Stimulated activated CD4-positive, alpha-beta T cell treated with anti-CD3 and anti-CD28 coated beads, Interleukin-4, amount 100 ng/mL, for 24 hours (primary cell): ENCODE results near the gene PCID2.
"Not testable (repeated sequence)": the region's sequence is repeated elsewhere in the genome, so short reads cannot be mapped to it uniquely, and the experiment has no call there.

Source experiments
- DNase-seq: peaks from one replicate; pipeline ENCODE4 v3.0.0-alpha.2; 2020

PCID2 gene

GRCh38 chr13:113162783-113163685 lies 45.4 kb downstream of the PCID2 start:
- no peak for DNase-seq

DNA sequence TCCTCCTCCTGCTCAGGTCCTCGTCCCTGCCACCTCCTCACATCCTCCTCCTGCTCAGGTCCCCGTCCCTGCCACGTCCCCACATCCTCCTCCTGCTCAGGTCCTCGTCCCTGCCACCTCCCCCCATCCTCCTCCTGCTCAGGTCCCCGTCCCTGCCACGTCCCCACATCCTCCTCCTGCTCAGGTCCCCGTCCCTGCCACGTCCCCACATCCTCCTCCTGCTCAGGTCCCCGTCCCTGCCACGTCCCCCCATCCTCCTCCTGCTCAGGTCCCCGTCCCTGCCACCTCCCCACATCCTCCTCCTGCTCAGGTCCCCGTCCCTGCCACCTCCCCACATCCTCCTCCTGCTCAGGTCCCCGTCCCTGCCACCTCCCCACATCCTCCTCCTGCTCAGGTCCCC lies 46.5 kb downstream of the PCID2 start:
- not testable (repeated sequence) for DNase-seq

DNA sequence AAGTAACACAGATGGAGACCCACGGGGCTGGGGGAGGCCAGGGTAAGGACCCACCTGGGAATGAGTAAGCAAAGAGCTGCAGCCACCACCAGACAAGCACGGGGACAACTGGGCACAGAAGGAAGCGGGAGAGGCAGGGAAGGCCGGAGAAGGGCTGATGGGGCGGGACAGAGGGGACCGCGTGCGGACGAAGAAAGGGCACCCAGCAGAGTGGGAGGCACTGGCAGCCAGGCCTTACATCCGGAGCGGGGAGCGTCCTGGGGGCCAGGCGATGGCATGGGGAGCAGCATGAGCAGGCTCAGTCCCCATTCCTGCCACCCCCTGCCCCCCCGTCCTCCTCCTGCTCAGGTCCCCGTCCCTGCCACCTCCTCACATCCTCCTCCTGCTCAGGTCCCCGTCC lies 47.0 kb downstream of the PCID2 start:
- DNase-seq = no peak

GRCh38 chr13:113160983-113161382 lies 47.5 kb downstream of the PCID2 start:
- DNase-seq = no peak

- DNase-seq = no peak
Observed at GRCh38 chr13:113159701-113160100, 48.8 kb downstream of the PCID2 start.

DNA sequence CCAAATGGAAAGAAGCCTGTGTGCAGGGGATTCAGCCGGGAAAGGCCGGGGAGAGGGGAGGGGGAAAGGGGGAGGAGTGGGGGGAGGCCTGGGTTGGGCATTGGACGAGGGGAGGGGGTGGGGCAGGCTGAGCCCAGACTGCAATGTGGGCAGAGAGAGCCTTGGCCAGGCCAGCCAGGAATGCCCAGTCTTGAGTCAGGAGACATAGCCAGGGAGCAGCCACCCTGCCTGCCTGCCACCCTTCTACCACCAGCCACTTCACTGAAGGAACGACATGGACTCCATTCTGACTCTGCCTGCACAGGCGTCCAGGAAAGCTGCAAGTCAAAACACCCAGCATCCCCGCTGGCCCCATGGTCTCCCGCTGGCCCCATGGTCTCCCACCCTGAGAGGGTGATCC lies 49.5 kb downstream of the PCID2 start:
- no peak for DNase-seq

- DNase-seq = no peak
Observed at GRCh38 chr13:113157929-113158747, 50.3 kb downstream of the PCID2 start, which contains the start of gene PROZ. Gene PROZ (plus strand): TSS chr13:113158648. CDS start chr13:113158661, 13 bp downstream.

DNA sequence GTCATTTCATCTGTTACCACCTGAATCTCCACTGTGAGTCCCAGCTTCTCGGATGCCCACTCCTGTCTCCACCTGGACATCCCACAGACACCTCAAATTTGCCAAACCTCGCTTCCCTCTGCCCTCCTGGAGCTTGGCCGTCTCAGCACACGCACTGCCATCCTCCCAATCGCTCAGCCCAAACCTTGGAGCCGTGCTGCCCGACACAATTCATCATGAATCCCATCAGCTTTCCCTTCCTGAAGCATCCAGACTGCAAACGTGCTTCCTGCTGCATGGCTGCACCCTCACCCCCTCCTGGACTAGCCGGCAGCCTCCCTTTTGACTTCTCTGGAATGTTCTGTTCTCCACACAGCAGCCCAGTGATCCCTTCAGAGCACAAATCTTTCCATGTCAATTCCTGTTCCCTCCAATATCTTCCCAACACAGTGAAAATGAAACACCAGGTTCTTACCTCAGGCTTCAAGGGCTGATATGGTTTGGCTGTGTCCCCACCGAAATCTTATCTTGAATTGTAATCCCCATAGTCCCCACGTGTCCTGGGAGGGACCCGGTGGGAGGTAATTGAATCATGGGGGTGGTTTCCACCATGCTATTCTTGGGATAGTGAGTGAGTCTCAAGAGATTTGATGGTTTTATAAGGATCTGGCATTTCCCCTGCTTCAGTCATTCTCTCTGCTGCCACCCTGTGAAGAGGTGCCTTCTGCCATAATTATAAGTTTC lies 51.1 kb downstream of the PCID2 start:
- no peak for DNase-seq

DNA sequence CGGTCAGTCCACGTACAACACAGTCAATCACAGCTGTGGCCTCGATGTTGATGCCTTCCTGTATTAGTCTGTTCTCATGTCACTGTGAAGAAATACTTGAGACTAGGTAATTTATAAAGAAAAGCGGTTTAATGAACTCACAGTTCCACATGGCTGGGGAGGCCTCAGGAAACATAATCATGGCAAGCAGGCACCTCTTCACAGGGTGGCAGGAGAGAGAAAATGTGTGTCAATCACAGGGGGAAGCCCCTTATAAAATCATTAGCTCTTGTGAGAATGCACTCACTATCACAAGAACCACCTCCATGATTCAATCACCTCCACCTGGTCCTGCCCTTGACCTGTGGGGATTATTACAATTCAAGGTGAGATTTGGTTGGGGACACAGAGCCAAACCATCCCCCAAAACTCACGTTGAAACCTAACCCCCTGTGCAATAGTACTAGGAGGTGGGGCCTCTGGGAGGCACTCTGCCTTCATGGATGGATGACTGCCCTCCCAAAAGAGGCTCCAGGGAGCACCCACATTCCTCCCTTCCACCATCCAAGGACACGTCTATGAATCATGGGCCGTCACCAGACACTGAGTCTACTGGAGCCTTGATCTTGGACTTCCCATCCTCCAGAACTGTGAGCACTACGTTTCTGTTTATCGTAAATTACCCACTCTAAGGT lies 52.4 kb downstream of the PCID2 start:
- no peak for DNase-seq

- no peak for DNase-seq
Observed at GRCh38 chr13:113155201-113155600, 53.3 kb downstream of the PCID2 start.

DNA sequence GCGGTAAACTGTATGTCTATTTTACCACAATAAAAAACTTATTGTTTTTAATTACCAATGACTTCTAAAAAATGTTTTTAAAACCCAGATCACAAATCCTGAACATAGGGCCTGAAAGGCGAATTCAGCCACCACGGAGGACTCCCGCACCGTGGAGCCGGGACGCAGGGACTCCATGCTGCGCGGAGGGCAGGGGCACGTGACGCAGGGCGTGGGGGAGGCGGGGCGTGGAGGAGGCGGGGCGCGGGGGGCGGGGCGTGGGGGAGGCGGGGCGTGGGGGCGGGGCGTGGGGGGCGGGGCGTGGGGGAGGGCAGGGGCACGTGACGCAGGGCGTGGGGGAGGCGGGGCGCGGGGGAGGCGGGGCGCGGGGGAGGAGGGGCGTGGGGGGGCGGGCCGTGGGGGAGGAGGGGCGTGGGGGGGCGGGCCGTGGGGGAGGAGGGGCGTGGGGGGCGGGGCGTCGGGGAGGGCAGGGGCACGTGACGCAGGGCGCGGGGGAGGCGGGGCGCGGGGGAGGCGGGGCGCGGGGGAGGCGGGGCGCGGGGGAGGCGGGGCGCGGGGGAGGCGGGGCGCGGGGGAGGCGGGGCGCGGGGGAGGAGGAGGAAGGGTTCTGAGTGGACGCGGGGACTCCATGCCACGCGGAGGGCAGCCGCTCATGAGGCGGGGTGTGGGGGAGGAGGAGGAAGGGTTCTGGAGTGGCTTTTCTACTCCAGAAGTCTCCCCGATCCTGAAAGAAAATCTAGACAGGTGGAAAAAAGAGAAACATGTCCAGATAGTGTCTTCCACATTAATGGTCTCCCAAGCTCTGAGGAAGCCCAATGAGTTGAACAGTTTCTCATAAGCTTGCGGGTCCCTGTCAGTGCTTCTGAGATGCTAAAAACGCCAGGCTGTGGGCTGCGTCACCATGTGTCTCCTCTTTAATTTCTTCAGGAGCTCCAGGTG lies 54.4 kb downstream of the PCID2 start:
- peak; percentile 73 for DNase-seq

DNA sequence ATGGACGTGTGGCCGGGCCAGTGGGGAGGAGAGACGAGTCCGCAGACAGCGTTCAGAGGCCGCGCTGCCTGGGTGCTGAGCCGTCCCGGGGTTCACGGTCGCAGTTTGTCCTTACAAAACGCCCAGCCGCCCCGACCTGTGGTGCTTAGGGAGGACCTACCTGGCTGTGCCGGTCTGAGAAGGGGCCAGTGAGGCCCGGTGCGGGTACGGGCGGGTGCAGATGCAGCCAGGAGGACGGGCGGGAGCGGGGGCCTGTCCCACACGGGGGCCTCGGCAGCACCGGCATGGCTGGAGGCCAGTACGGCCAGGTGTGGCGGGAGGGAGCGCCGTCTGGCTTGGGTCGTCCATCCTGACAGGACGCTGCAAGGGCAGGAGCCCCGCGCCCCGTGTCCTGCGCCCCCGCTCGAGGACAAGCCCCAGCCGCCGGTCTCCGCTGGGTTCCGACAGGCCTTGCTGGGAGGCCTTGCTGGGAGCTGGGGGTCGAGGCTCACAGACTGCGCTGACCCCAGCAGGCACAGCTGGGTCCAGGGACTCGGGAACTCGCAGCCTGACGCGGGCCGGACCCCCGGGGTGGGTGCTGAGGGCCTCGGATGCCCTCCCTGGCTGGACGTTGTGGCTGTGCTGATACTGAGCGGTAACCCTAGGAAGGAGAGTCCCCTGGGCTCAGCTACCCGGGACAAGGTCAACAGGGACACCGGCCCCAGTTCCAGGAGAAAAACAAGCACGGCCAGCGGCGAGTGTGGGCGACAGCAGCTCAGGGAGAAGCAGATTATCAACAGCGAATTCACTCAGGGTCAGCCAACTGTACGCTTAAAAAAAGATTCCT lies 55.3 kb downstream of the PCID2 start:
- DNase-seq = no peak

- DNase-seq = no peak
Observed at GRCh38 chr13:113152691-113152983, 55.8 kb downstream of the PCID2 start.

- no peak for DNase-seq
Observed at GRCh38 chr13:113151745-113152690, 56.5 kb downstream of the PCID2 start.

GRCh38 chr13:113150550-113151365 lies 57.7 kb downstream of the PCID2 start:
- DNase-seq = no peak

- DNase-seq = no peak
Observed at GRCh38 chr13:113149711-113150549, 58.5 kb downstream of the PCID2 start.

DNA sequence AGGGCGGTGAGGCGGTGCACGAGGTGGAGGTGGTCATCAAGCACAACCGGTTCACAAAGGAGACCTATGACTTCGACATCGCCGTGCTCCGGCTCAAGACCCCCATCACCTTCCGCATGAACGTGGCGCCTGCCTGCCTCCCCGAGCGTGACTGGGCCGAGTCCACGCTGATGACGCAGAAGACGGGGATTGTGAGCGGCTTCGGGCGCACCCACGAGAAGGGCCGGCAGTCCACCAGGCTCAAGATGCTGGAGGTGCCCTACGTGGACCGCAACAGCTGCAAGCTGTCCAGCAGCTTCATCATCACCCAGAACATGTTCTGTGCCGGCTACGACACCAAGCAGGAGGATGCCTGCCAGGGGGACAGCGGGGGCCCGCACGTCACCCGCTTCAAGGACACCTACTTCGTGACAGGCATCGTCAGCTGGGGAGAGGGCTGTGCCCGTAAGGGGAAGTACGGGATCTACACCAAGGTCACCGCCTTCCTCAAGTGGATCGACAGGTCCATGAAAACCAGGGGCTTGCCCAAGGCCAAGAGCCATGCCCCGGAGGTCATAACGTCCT lies 59.4 kb downstream of the PCID2 start:
- no peak for DNase-seq
